Astrocyte of the cerebellum (primary cell): Measurements from ENCODE around the gene PTPRK.

Experiments used
- DNase-seq: peaks from one replicate; pipeline ENCODE4 v3.0.0-alpha.2; 2011; ENCODE audit warnings: low read depth
- H3K4me3 ChIP-seq: 2 replicates; pipeline ENCODE4 v1.5.1; 2011; ENCODE audit warnings: mild to moderate bottlenecking, low read depth, low read length, moderate library complexity
- CTCF ChIP-seq: IDR thresholded peaks from 2 replicates; pipeline ENCODE4 v1.5.1; 2012; ENCODE audit warnings: low read length, low read depth, moderate library complexity, mild to moderate bottlenecking; ENCODE audit errors: missing control alignments
- in situ Hi-C: cut with HindIII; loops from 2 replicates; pipeline ENCODE4 v1.10.0; 2017; ENCODE audit warnings: low sequenced_read_pairs

The PTPRK gene

GRCh38 chr6:128474481-128474880, 45.9 kb downstream of the PTPRK start:
- no peak overlapping the region for H3K4me3 ChIP-seq
- DNase-seq = no peak
- no peak for TF ChIP-seq CTCF
- in situ Hi-C loops = no loop called here

- no peak overlapping the region for H3K4me3 ChIP-seq
- in situ Hi-C loops = no loop called here
- TF ChIP-seq CTCF = no peak
- DNase-seq = no peak
Measured at GRCh38 chr6:128471907-128472306, 48.5 kb downstream of the PTPRK start.

- no peak for DNase-seq
- no peak for TF ChIP-seq CTCF
- in situ Hi-C loops = no loop called here
- H3K4me3 ChIP-seq = no peak overlapping the region
Measured at GRCh38 chr6:128465368-128466343, 54.7 kb downstream of the PTPRK start.

GRCh38 chr6:128464790-128465189, 55.6 kb downstream of the PTPRK start:
- in situ Hi-C loops = no loop called here
- H3K4me3 ChIP-seq = no peak overlapping the region
- no peak for TF ChIP-seq CTCF
- no peak for DNase-seq

GRCh38 chr6:128463942-128464341, 56.5 kb downstream of the PTPRK start:
- H3K4me3 ChIP-seq = no peak overlapping the region
- in situ Hi-C loops = no loop called here
- DNase-seq = peak; percentile 5
- no peak for TF ChIP-seq CTCF

- no peak for TF ChIP-seq CTCF
- no peak overlapping the region for H3K4me3 ChIP-seq
- in situ Hi-C loops = no loop called here
- no peak for DNase-seq
Measured at GRCh38 chr6:128461501-128461900, 58.9 kb downstream of the PTPRK start.
